ENCODE measurements around the gene PLK3. TPM values are rescaled to one million over a fixed set of nuclear protein-coding genes. Genes with fewer than 3 reads are reported as not detected.

PLK3 gene
- 23.1 and 41.8 TPM in 2 replicates for total RNA-seq

GRCh38 chr1:44799770-44800584, at the start of gene PLK3:
Gene PLK3 (plus strand): TSS chr1:44800377. CDS start chr1:44800464, 87 bp downstream.

GRCh38 chr1:44775078-44775929, 24.9 kb upstream of the PLK3 start, which contains the start of gene RPS8:
Gene RPS8 (plus strand): TSS chr1:44775540. CDS start chr1:44775597, 57 bp downstream.

GRCh38 chr1:44788120-44788860, 11.9 kb upstream of the PLK3 start, which contains the start of gene BEST4:
Gene BEST4 (minus strand): TSS chr1:44788170. CDS start chr1:44787705, 465 bp downstream.

GRCh38 chr1:44806704-44807363, 6.7 kb downstream of the PLK3 start, which contains the start of gene DYNLT4:
Gene DYNLT4 (minus strand): TSS chr1:44807351. CDS start chr1:44806668, 683 bp downstream.

GRCh38 chr1:44808063-44808937, 8.1 kb downstream of the PLK3 start, which contains the start of gene BTBD19:
Gene BTBD19 (plus strand): TSS chr1:44808523. CDS start chr1:44808821, 298 bp downstream.

GRCh38 chr1:44842862-44843655, 42.9 kb downstream of the PLK3 start, which contains the start of gene PTCH2:
Gene PTCH2 (minus strand): TSS chr1:44843253. CDS start chr1:44842932, 321 bp downstream.

Small RNAs within 50 kb of the gene (small RNA-seq; reads per million reads assigned to genes)
- gene AL136380.1, result not detected
- 1,443 reads per million, percentile 100 among the genes with 10 or more reads in this experiment for gene SNORD38A
- gene SNORD38B, result not detected
- 53.0 reads per million, percentile 98 among the genes with 10 or more reads in this experiment for gene SNORD46
- gene SNORD55, result not detected

Other genes starting within 250 kb of the PLK3 start
- 9.8 and 14.3 TPM in 2 replicates for gene TMEM53, start 125.9 kb upstream of the PLK3 start, total RNA-seq
- gene ARMH1, start 125.7 kb upstream of the PLK3 start, total RNA-seq, result 0.59 and 2.2 TPM in 2 replicates
- gene RNU5D-1, start 69.2 kb upstream of the PLK3 start, total RNA-seq, result not detected in 2 replicates
- 28.3 and 39.1 TPM in 2 replicates for gene KIF2C, start 60.5 kb upstream of the PLK3 start, total RNA-seq
- gene RPS8, start 24.8 kb upstream of the PLK3 start, total RNA-seq, result 928 and 1,821 TPM in 2 replicates
- gene BEST4, start 12.2 kb upstream of the PLK3 start, total RNA-seq, result not detected in 2 replicates
- not detected in 2 replicates for gene DYNLT4, start 7.0 kb downstream of the PLK3 start, total RNA-seq
- gene BTBD19, start 8.1 kb downstream of the PLK3 start, total RNA-seq, result 3.7 and 7.4 TPM in 2 replicates
- 0.20 and 0.37 TPM in 2 replicates for gene PTCH2, start 42.9 kb downstream of the PLK3 start, total RNA-seq
- 44.4 and 47.0 TPM in 2 replicates for gene EIF2B3, start 186.2 kb downstream of the PLK3 start, total RNA-seq
- gene HECTD3, start 210.9 kb downstream of the PLK3 start, total RNA-seq, result 21.7 and 27.2 TPM in 2 replicates
- 112 and 128 TPM in 2 replicates for gene UROD, start 211.9 kb downstream of the PLK3 start, total RNA-seq

All from subcutaneous preadipocyte (primary cell).